ENCODE results near the gene CELF5. TPM values are rescaled to one million over a fixed set of nuclear protein-coding genes. Genes with fewer than 3 reads are reported as not detected.

Gene CELF5
- total RNA-seq, 1 experiment from 2014 or later = 1.2 TPM

DNA sequence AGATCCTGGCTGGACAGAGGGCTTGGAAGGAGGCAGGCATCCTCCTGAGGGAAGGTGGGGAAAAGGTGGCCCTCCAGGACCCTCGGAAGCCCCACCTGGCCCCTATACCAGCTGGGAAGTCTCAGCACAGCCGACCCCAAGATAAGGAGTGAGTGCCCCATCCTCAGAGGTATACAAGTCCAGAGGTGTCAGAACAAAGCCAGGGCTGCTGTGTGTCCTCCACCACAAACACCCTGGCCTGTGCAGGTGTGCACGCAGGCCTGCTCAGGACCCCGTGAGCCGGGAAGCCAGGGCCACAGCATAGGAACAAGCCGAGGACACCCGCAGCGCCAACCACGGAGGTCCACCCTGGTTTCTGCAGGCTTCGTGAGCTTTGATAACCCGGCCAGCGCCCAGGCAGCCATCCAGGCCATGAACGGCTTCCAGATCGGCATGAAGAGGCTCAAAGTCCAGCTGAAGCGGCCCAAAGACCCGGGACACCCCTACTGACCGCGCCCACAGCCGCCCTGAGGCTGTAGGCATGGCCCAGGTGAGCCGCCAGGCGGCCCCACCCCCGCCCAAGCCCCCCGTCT lies 68.6 kb downstream of the CELF5 start:
- no peak for DNase-seq (ENCODE audit: low read depth, low spot score)
- H3K27ac ChIP-seq (ENCODE audit: low read length) = no peak overlapping the region
- CTCF ChIA-PET = no interaction called here
- POLR2A ChIA-PET = no interaction called here
- intact Hi-C loops (cut with micrococcal nuclease; ENCODE audit: unreplicated experiment) (no loop called here), in situ Hi-C loops (cut with HindIII; ENCODE audit: low pct_unique_long_range_greater_than_20kb, low sequenced_read_pairs) (no loop called here)
- H3K27me3 ChIP-seq (ENCODE audit: control insufficient read depth, insufficient read depth, low read length) = no peaks in the 10 kb centered on the region
- H3K9me3 ChIP-seq (ENCODE audit: control insufficient read depth, insufficient read depth, low read depth, low read length) = no peaks in the 10 kb centered on the region
- no peaks in the 10 kb centered on the region for H3K36me3 ChIP-seq (ENCODE audit: control insufficient read depth, insufficient read depth, low read length)
- no TSS peak for BruUV-seq (replicated peaks)
- TF ChIP-seq POLR2AphosphoS5 (IDR thresholded peaks at IDR 0.05; ENCODE audit: low read depth, low read length) (no peak), SIN3A (IDR thresholded peaks at IDR 0.05; ENCODE audit: borderline replicate concordance, insufficient read depth, low read depth, low read length) (no peak), TCF7L2 (IDR thresholded peaks at IDR 0.05; ENCODE audit: low read depth, low read length) (no peak)
- TF ChIP-seq, protein P1, sequence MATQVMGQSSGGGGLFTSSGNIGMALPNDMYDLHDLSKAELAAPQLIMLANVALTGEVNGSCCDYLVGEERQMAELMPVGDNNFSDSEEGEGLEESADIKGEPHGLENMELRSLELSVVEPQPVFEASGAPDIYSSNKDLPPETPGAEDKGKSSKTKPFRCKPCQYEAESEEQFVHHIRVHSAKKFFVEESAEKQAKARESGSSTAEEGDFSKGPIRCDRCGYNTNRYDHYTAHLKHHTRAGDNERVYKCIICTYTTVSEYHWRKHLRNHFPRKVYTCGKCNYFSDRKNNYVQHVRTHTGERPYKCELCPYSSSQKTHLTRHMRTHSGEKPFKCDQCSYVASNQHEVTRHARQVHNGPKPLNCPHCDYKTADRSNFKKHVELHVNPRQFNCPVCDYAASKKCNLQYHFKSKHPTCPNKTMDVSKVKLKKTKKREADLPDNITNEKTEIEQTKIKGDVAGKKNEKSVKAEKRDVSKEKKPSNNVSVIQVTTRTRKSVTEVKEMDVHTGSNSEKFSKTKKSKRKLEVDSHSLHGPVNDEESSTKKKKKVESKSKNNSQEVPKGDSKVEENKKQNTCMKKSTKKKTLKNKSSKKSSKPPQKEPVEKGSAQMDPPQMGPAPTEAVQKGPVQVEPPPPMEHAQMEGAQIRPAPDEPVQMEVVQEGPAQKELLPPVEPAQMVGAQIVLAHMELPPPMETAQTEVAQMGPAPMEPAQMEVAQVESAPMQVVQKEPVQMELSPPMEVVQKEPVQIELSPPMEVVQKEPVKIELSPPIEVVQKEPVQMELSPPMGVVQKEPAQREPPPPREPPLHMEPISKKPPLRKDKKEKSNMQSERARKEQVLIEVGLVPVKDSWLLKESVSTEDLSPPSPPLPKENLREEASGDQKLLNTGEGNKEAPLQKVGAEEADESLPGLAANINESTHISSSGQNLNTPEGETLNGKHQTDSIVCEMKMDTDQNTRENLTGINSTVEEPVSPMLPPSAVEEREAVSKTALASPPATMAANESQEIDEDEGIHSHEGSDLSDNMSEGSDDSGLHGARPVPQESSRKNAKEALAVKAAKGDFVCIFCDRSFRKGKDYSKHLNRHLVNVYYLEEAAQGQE (IDR thresholded peaks at IDR 0.05; ENCODE audit: insufficient read depth in 1 of 2, low read depth in 2 of 2, low read length in 1 of 2) = no peak
- TF ChIP-seq, protein P2, sequence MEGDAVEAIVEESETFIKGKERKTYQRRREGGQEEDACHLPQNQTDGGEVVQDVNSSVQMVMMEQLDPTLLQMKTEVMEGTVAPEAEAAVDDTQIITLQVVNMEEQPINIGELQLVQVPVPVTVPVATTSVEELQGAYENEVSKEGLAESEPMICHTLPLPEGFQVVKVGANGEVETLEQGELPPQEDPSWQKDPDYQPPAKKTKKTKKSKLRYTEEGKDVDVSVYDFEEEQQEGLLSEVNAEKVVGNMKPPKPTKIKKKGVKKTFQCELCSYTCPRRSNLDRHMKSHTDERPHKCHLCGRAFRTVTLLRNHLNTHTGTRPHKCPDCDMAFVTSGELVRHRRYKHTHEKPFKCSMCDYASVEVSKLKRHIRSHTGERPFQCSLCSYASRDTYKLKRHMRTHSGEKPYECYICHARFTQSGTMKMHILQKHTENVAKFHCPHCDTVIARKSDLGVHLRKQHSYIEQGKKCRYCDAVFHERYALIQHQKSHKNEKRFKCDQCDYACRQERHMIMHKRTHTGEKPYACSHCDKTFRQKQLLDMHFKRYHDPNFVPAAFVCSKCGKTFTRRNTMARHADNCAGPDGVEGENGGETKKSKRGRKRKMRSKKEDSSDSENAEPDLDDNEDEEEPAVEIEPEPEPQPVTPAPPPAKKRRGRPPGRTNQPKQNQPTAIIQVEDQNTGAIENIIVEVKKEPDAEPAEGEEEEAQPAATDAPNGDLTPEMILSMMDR (IDR thresholded peaks at IDR 0.05) = no peak
- H3K4me3 ChIP-seq (ENCODE audit: low read depth in 2 of 2, low read length in 2 of 2) = no peak overlapping the region
- no peak for ATAC-seq
- no peaks in the 10 kb centered on the region for H3K4me1 ChIP-seq (ENCODE audit: control insufficient read depth, insufficient read depth, low read length)

DNA sequence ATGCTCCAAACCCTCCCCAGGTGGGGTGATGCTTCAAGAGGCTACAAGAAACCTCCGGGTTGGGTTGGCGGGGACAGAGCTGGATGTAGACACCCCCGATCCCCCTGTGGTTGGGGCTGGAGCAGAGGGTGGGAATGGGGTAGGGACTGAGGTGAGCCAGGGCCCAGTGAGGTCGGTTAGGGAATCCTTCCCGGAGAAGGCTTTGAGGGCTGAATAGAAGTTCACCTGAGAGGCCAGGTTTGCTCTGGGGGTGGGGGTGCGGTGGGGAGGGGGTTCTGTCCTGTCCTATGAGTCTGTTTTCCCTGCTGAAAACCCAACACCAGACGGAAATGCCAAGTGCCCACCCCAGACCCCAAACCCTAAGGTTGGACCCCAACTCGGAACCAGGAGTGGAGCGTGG lies 69.1 kb downstream of the CELF5 start:
- ChIA-PET POLR2A (no interaction called here), CTCF (no interaction called here)
- TF ChIP-seq TCF7L2 (IDR thresholded peaks at IDR 0.05; ENCODE audit: low read depth, low read length) (no peak), POLR2AphosphoS5 (IDR thresholded peaks at IDR 0.05; ENCODE audit: low read depth, low read length) (no peak), SIN3A (IDR thresholded peaks at IDR 0.05; ENCODE audit: borderline replicate concordance, insufficient read depth, low read depth, low read length) (no peak)
- TF ChIP-seq, protein P2 (IDR thresholded peaks at IDR 0.05) = no peak
- TF ChIP-seq, protein P1 (IDR thresholded peaks at IDR 0.05; ENCODE audit: insufficient read depth in 1 of 2, low read depth in 2 of 2, low read length in 1 of 2) = no peak
- no peak overlapping the region for H3K27ac ChIP-seq (ENCODE audit: low read length)
- no peaks in the 10 kb centered on the region for H3K27me3 ChIP-seq (ENCODE audit: control insufficient read depth, insufficient read depth, low read length)
- H3K4me1 ChIP-seq (ENCODE audit: control insufficient read depth, insufficient read depth, low read length) = no peaks in the 10 kb centered on the region
- in situ Hi-C loops (cut with HindIII; ENCODE audit: low pct_unique_long_range_greater_than_20kb, low sequenced_read_pairs) = no loop called here
- intact Hi-C loops (cut with micrococcal nuclease; ENCODE audit: unreplicated experiment) = no loop called here
- BruUV-seq (replicated peaks) = no TSS peak
- DNase-seq (ENCODE audit: low read depth, low spot score) (no peak), ATAC-seq (no peak)
- H3K4me3 ChIP-seq (ENCODE audit: low read depth in 2 of 2, low read length in 2 of 2) = no peak overlapping the region
- no peaks in the 10 kb centered on the region for H3K36me3 ChIP-seq (ENCODE audit: control insufficient read depth, insufficient read depth, low read length)
- no peaks in the 10 kb centered on the region for H3K9me3 ChIP-seq (ENCODE audit: control insufficient read depth, insufficient read depth, low read depth, low read length)
